ENCODE measurements around the gene UNC119B.

DNA sequence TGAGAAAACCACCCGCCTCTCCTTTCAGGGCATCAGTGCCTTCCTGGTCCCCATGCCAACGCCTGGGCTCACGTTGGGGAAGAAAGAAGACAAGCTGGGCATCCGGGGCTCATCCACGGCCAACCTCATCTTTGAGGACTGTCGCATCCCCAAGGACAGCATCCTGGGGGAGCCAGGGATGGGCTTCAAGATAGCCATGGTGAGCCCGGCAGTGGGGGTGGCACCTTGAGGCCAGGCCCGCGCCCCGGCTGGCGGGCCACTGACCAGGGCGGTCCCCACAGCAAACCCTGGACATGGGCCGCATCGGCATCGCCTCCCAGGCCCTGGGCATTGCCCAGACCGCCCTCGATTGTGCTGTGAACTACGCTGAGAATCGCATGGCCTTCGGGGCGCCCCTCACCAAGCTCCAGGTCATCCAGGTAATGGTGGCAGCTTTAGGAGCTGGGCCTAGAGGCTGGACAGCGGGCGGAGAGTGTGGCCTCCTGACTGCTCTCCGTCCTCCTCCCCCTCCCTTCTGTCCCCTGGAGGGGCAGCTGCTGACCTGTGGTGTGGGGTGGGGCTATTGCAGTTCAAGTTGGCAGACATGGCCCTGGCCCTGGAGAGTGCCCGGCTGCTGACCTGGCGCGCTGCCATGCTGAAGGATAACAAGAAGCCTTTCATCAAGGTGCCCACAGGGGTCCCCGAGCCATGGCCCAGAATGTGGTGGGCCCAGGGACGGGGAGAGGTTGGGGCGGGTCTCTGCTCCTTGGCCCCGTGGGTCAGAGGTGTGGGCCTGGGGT is 28.2 kb downstream of the UNC119B start:
- TF ChIP-seq, protein P1, sequence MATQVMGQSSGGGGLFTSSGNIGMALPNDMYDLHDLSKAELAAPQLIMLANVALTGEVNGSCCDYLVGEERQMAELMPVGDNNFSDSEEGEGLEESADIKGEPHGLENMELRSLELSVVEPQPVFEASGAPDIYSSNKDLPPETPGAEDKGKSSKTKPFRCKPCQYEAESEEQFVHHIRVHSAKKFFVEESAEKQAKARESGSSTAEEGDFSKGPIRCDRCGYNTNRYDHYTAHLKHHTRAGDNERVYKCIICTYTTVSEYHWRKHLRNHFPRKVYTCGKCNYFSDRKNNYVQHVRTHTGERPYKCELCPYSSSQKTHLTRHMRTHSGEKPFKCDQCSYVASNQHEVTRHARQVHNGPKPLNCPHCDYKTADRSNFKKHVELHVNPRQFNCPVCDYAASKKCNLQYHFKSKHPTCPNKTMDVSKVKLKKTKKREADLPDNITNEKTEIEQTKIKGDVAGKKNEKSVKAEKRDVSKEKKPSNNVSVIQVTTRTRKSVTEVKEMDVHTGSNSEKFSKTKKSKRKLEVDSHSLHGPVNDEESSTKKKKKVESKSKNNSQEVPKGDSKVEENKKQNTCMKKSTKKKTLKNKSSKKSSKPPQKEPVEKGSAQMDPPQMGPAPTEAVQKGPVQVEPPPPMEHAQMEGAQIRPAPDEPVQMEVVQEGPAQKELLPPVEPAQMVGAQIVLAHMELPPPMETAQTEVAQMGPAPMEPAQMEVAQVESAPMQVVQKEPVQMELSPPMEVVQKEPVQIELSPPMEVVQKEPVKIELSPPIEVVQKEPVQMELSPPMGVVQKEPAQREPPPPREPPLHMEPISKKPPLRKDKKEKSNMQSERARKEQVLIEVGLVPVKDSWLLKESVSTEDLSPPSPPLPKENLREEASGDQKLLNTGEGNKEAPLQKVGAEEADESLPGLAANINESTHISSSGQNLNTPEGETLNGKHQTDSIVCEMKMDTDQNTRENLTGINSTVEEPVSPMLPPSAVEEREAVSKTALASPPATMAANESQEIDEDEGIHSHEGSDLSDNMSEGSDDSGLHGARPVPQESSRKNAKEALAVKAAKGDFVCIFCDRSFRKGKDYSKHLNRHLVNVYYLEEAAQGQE (IDR thresholded peaks at IDR 0.05; ENCODE audit: low read depth) = no peak
- TF ChIP-seq EZH2 (IDR thresholded peaks at IDR 0.05) (no peak), POLR2A (IDR thresholded peaks at IDR 0.05; ENCODE audit: borderline replicate concordance, extremely low read depth, insufficient read depth, insufficient read length) (no peak)
- TF ChIP-seq, protein P2, sequence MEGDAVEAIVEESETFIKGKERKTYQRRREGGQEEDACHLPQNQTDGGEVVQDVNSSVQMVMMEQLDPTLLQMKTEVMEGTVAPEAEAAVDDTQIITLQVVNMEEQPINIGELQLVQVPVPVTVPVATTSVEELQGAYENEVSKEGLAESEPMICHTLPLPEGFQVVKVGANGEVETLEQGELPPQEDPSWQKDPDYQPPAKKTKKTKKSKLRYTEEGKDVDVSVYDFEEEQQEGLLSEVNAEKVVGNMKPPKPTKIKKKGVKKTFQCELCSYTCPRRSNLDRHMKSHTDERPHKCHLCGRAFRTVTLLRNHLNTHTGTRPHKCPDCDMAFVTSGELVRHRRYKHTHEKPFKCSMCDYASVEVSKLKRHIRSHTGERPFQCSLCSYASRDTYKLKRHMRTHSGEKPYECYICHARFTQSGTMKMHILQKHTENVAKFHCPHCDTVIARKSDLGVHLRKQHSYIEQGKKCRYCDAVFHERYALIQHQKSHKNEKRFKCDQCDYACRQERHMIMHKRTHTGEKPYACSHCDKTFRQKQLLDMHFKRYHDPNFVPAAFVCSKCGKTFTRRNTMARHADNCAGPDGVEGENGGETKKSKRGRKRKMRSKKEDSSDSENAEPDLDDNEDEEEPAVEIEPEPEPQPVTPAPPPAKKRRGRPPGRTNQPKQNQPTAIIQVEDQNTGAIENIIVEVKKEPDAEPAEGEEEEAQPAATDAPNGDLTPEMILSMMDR (IDR thresholded peaks at IDR 0.05 in 2 of 3, conservative IDR thresholded peaks at IDR 0.05 in 1 of 3; ENCODE audit: borderline replicate concordance in 1 of 3, insufficient read depth in 1 of 3, low read depth in 2 of 3, low read length in 2 of 3) = no peak
- TF ChIP-seq, protein P3, sequence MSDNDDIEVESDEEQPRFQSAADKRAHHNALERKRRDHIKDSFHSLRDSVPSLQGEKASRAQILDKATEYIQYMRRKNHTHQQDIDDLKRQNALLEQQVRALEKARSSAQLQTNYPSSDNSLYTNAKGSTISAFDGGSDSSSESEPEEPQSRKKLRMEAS (IDR thresholded peaks at IDR 0.05) = no peak

All from HCT116 (cell line).